BJ (cell line): ENCODE data around the gene STXBP4. TPM values are rescaled to one million over a fixed set of nuclear protein-coding genes. Genes with fewer than 3 reads are reported as not detected.

Source experiments
- CTCF ChIA-PET: fragments of 350-600 bp; formaldehyde crosslinking; extraction: SDS; loops from one replicate; lab custom pipeline; 2021; ENCODE audit warnings: antibody characterized with exemption, inconsistent platforms; lab: Yijun Ruan, JAX
- POLR2A ChIA-PET: fragments of 300-600 bp; sonication (Branson Sonifier 250); formaldehyde crosslinking; extraction: SDS; loops from one replicate; lab custom pipeline; 2021; ENCODE audit warnings: antibody characterized with exemption; lab: Charles Lee
- DNase-seq: peaks from one replicate; pipeline ENCODE4 v3.0.0-alpha.2; 2011; ENCODE audit warnings: low read depth
- H3K27me3 ChIP-seq: 2 replicates; pipeline ENCODE4 v1.6.0; 2011; ENCODE audit warnings: low read length; ENCODE audit not compliant: control insufficient read depth, insufficient read depth
- H3K36me3 ChIP-seq: 2 replicates; pipeline ENCODE4 v1.5.1; 2011; ENCODE audit warnings: low read length; ENCODE audit not compliant: control insufficient read depth, insufficient read depth
- H3K4me3 ChIP-seq: 2 replicates; pipeline ENCODE4 v1.5.1; 2011; ENCODE audit warnings: low read depth, mild to moderate bottlenecking, control low read depth, low read length
- CTCF ChIP-seq: IDR thresholded peaks from 2 replicates; pipeline ENCODE4 v1.5.1; 2011; ENCODE audit warnings: low read depth, mild to moderate bottlenecking, control low read depth, inconsistent platforms, low read length, moderate library complexity; ENCODE audit not compliant: insufficient read depth
- polyA plus RNA-seq: library from polyadenylated mRNA; depleted of rRNA; stranded (reverse); fragments of >200 nt; gene quantifications from 2 replicates; pipeline ENCODE4 v1.2.3, GENCODE V29; 2011

Gene STXBP4
- polyA plus RNA-seq, 1 experiment: 1.8 TPM

GRCh38 chr17:55133583-55133982 is 165.0 kb downstream of the STXBP4 start:
- Histone ChIP-seq H3K36me3 (no peaks in the 10 kb centered on the region), H3K27me3 (no peaks in the 10 kb centered on the region), H3K4me3 (no peak overlapping the region)
- no peak for DNase-seq
- POLR2A ChIA-PET: no interaction called here
- TF ChIP-seq CTCF: no peak
- CTCF ChIA-PET: no interaction called here

- POLR2A ChIA-PET: interaction anchor here (0.6 kb wide), 1 partner anchor 89 kb away, joined by 3 read pairs; no protein-coding TSS in a partner anchor
- no peak for TF ChIP-seq CTCF
- Histone ChIP-seq H3K36me3 (no peaks in the 10 kb centered on the region), H3K27me3 (no peaks in the 10 kb centered on the region), H3K4me3 (no peak overlapping the region)
- CTCF ChIA-PET: no interaction called here
- DNase-seq: no peak
These were observed 166.1 kb downstream of the STXBP4 start for GRCh38 chr17:55134486-55135157.

GRCh38 chr17:55140809-55141208 is 172.2 kb downstream of the STXBP4 start:
- no peak for DNase-seq

GRCh38 chr17:55144518-55144917 is 176.0 kb downstream of the STXBP4 start:
- ChIA-PET POLR2A (no interaction called here), CTCF (interaction anchor here (0.6 kb wide), 2 partner anchors 40 to 1866 kb away, joined by 3 to 4 read pairs; no protein-coding TSS in a partner anchor)
- no peak overlapping the region for H3K4me3 ChIP-seq
- TF ChIP-seq CTCF: no peak
- H3K27me3 ChIP-seq: no peaks in the 10 kb centered on the region
- no peak for DNase-seq
- H3K36me3 ChIP-seq: no peaks in the 10 kb centered on the region

More at GRCh38 chr17:55140809-55141208, 172.2 kb downstream of the STXBP4 start:
- POLR2A ChIA-PET: no interaction called here
- CTCF ChIA-PET: no interaction called here
- Histone ChIP-seq H3K4me3 (no peak overlapping the region), H3K27me3 (no peaks in the 10 kb centered on the region), H3K36me3 (no peaks in the 10 kb centered on the region)
- TF ChIP-seq CTCF: no peak

- no peaks in the 10 kb centered on the region for H3K27me3 ChIP-seq
- H3K4me3 ChIP-seq: no peak overlapping the region
- no peaks in the 10 kb centered on the region for H3K36me3 ChIP-seq
- no peak for TF ChIP-seq CTCF
- POLR2A ChIA-PET: no interaction called here
- CTCF ChIA-PET: interaction anchor here (0.9 to 1.0 kb wide), 2 partner anchors 11 to 17 kb away, joined by 3 read pairs; no protein-coding TSS in a partner anchor
- no peak for DNase-seq
These were observed 180.9 kb downstream of the STXBP4 start for GRCh38 chr17:55149485-55149884.
